Activated CD8-positive, alpha-beta memory T cell treated with anti-CD3 and anti-CD28 coated beads, Interleukin-2, amount 50 U/mL, for 24 hours (primary cell): ENCODE data around the gene LHFPL6.

Experiments
- DNase-seq: peaks from one replicate; pipeline ENCODE4 v3.0.0-alpha.2; 2020; ENCODE audit errors: extremely low read depth

The LHFPL6 gene

DNA sequence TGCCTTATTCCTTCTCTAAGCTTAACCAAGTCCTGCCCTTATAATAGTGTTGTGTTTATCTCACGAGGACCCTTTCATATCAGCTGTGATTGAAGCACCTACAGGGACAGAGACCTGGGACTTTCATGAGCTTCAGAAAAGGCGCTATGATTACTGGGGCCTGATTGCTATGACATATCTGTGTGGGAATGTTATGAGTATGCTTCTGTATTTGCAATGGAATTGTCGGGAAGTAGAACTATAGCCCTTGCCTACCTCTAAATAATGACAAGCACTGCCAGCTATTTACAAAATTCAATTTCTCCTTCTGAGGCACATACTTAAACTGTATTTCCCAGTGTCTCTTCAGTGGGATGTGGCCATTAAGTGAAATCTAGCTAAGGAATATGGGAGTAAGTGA, 191.5 kb downstream of the LHFPL6 start:
- DNase-seq: no peak

DNA sequence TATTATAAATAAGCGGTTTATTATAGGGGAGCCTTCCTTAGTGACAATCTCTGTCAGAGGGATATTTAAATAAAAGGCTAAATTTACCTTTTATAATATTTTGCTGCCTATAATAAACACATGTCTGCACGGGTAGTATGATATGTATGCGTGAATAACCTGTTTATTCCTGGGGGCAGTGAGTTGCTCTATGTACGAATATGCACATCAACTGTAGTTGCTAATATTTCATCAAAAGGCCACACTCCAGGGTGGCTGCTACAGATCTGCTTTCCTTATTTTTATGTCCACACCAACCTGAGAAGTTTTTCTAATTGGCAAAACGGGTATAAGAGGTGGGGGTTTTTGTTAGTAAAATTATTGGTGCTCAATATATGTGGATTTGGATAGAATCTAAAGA, 192.0 kb downstream of the LHFPL6 start:
- no peak for DNase-seq

DNA sequence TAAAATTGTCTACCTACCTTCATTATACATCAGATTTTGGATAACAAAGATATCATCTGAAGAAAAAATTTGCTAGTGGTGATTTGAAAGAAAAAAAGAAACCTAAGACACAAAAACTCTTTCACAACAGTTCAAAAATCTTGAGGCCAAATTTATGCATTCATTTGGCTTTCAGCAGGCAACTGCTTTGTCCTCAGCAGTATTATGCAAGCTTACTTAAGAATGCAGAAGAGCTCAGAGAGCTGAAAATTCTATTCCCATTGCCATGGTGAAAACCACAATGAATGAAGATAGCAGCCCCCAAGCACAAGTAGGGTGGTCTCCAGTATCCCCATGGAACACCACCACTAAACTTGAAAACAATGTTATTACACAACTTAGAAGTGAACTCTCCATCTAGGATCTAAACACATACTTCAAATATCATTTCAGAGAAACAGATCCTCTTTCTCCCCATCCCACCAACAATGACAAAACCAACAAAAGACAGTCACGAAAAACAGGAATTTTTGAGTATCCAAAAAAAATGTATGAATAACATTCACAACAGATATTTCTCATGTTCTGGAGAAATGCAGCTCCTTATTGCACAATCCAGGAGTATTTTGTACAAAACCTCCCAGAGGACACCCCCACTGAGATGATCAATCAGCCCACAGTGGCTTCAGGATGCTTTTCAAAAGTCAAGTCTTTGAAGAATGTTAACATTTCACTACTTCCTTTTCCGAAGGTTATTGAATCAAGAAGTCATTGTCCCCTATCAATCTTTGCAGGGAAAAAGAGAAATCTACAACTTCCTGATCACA, 192.7 kb downstream of the LHFPL6 start:
- no peak for DNase-seq

DNA sequence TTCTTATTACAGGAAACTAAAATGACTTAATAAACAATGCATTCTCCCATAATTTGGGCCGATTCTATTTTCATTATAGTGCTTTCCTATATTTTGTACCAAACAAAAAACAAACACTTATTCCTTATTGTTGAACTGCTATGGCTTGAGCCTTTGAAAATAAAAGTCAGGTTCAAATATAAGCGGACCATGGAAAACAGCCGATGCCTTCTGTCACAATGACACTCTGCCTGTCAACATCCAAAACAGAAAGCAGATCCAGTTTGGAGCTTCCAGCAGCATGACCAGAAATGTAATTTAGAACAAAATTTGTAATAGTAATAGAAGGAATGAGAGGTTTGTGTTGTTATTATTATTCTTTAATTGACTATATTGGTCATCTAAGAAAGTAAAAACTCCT, 194.5 kb downstream of the LHFPL6 start:
- no peak for DNase-seq

DNA sequence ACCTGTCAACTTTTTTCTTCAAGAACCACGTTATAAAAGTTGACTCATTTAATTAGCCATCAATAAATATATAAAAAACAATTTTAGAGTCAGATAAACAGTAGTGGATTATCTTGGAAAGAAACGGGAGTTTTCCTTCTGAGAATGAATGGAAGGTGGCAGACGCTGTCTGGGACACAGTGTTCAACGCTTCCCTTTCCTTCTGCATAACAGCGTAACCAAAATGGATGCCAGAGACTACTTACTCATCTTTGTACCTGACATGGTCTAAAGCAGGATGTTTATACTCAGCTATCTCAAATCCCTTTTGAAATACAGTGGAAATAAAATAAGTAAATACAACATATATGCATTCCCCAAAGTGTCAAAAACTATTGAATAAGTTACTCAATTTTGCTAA, 195.2 kb downstream of the LHFPL6 start:
- no peak for DNase-seq

DNA sequence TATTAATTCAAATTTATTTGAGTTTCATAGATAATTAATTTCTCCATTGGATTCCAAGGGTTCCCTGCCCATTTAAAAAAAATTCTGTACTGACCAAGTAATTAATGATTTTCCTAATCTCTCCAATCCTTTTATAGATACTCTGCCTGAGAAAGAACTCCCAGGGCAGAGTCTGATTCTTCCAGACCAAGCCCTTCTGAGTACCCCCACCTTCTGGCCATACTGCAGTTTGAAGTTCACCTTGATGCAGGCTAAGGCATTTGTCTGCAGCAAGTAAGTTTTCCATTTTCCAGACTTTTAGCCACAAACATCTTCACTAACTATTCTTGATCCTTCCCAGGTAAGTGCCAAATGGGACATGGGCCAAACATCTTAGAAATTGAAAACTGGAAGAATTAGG, 195.9 kb downstream of the LHFPL6 start:
- DNase-seq: no peak

DNA sequence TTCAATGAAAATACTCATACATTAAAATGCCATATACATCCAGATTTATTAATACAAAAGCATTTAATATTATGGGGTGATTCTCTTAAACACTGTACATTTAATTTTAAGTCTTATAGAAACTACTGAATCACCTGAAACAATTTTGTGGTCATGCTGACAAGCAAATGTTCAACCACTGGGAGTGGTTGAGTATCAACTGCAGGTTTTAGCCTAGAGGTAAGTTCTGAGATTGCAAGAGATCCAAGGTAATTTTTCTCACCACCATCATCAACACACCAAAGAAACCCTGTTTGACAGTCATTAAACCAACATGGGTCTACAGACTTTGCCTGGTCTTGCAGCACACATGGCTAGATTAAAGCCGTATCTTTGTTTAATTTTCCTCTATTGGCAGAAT, 196.3 kb downstream of the LHFPL6 start:
- DNase-seq: no peak

DNA sequence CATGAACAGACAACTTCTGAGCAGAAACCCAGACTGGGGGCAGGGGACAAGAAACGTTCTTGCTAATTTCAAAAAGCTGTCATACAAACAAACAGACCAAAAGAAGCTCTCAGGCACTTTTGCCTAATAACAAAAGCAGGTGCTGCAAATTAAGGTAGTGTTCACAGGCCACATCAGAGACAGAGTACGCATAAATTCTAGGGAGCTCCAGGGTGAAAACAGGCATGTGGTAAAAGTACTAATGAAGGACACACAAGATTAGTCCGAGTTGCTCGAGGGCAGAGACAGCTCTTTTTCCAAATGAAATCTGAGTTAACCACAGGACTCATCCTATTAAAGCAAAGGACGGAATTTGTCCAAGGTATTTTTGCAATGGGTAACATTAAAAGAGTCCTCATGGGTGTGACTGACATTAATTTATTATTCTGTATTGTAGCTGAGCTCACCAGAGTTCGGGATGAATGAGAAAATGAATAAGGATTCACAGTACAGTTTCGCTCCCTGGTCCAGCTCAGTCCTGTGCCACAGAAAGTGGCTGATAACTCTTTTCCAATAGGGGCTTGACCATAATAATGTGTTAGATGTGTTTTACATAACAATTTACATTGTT, 197.3 kb downstream of the LHFPL6 start:
- DNase-seq: no peak

DNA sequence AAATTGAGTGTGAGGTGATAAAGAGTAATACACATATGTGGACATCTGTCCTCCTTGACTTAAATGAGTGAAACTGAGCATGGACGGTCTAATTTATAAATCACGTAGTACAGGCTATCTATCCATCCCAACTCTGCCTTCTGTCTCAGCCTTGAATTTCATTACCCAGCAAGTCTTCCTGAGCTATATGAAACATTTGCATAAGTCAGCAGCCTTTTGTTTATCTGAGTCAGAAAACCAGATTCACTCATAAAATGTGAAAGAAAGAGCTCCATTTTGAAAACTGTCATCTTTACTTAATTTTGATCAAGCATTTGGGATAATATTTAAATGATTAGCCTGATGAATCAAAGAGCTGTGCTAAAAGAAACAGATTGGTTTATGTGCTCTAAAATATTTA, 197.9 kb downstream of the LHFPL6 start:
- no peak for DNase-seq

DNA sequence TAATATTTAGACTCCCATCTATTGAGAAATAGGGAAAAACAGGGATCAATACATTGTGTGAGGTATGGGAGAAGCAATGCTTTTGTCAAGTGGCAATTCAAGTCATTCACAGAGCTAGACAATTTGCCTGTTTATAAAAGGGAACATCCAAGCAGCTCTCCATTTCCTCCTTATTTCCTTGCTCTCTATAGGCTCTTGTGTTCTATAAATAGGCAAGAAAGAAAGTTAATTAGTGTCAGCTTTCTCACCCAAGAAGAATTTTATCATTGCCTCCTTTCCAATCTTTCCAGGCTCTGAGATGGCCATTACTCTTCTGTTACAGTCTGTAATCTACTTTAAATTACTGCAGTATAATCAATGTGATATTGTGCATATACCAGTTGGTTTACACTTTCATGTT, 199.9 kb downstream of the LHFPL6 start:
- DNase-seq: no peak

DNA sequence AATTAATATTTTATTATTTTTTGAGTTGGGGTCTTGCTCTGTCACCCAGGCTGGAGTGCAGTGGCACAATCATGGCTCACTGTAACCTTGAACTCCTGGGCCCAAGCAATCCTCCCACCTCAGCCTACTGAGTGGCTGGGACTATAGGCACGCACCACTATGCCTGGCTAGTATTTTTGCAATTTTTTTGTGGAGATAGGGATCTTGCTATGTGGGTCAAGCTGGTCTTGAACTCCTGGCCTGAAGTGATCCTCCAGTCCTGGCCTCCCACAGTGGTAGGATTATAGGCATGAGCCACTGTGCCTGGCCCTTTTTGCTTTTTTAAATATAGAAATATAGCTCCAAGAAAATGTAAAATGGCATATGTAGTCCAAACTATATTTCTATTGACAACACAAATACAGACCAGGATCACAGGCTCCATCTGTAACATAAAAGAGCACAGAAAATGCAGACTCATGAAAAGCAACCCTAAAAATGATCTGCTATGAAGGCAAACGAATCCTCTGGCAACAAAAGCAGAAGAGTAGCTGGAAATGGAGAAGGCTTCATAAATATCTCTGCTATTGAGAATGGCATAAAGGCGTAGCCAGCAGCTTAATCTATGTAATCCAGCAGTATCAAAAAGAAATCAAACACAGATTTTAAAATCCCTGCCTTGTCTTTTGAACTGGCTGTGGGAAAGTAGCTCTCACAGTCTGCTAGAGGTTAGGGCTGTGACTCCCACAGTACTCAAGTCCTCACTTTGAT, 200.6 kb downstream of the LHFPL6 start:
- DNase-seq: no peak

DNA sequence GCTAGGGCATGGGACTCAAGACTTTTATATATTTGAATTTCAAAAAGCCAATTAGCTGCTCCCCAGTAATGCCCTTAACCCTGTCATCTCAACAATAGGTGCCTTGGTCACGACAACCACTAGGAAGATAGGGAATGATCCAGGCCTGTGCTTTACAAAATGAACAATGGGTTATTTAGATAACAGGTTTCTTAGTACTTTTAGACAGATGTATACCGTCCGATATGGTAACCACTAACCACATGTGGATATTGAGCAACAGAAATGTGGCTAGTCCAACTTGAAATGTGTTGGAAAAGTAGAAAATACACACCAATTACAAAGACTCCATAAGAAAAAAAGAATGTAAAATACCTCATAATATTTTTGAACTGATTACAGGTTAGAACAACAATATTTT, 201.2 kb downstream of the LHFPL6 start:
- no peak for DNase-seq

DNA sequence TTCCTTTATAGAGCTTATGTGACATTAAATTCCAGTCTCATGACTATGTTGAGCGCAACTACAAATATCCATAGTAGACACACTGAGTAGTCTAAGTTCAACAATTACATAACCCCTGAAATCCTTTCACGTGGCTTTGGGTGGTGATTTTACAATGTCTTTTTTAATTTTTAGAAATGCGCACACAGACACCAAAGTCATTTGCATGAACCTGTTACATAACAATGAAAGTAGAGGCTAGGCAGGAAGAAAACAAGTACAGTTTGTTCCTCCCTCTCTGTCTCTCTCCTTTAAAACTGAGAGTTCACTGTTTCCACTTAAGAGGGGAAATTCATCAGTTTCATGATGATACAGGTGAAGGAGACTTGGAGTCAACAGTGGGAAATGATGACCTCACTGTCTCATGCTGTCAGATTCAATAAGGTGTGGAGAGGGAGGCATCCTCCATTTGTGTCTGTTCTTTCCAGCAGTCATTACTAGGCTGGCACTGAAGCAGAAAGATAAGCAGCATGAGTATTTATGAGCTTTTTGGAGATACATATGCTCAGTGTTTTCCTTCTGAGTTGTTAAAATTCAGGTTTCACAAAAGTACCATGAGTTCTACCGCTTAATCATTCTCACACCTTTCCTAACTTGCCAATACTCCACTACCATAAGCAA, 201.8 kb downstream of the LHFPL6 start:
- no peak for DNase-seq

DNA sequence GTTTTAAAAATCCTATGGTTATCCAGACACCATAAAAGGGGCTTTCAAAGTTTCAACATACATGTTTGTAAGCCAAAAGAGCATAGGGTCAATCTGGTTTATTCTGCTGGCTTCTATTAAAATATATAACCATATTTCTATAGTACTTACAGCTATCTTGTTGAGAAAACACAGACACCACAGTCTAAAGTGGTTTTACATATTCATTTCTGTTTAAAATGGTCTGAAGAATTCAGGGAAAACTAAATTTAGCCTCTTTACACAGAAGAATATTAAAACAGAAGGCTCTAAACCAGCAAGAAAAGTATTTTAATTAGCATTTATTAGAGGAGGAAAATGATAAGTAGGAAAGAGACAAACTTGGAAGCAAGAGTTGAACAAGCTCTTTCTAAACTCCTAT, 203.9 kb downstream of the LHFPL6 start:
- no peak for DNase-seq

DNA sequence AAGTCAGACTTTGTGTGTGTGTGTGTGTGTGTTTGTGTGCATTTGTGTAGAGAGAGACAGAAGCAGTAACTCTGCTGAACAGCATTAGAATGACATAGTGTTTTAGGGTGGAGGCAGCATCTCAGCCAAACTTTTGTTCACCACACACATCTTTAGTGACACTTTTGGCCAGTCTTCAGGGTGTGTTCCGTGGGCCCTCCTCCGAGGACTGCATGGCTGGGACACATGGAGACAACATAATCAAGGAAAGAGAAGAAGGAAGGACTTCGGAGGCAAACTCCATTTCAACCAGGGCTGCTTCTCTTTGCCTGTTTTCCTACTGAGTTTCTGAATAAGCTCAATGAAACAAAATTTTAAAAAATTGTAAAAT, 205.1 kb downstream of the LHFPL6 start:
- DNase-seq: no peak

DNA sequence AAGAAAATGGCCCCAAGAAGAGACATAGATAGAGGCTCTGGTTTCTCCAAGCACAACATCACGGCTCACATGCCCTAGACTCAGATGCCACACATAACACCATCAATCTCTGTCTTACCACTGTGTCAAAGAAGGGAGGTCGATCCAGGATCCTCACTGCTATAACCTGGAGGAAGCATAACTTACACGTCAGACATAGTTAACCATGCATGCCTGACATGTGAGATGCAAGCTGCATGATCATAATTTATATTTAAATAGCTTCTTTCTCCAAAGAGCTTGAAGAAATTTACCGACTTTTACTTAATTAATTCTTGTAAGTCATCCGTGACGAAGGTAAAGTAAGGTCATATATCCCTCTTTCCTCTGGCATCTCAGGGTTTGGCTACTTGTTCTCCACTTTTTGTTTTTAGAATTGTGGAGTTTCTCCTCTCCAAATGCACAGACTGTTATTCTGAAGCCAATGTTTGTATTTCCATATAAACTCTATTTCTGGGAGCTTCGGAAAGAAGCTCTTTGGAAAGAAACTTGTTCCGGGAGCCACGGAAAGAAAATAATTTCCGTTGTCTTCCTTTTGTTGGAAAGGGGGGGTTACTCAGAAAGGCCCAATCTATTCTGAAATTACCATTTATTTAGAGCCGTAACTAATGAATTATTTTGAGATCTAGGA, 205.6 kb downstream of the LHFPL6 start:
- DNase-seq: no peak

DNA sequence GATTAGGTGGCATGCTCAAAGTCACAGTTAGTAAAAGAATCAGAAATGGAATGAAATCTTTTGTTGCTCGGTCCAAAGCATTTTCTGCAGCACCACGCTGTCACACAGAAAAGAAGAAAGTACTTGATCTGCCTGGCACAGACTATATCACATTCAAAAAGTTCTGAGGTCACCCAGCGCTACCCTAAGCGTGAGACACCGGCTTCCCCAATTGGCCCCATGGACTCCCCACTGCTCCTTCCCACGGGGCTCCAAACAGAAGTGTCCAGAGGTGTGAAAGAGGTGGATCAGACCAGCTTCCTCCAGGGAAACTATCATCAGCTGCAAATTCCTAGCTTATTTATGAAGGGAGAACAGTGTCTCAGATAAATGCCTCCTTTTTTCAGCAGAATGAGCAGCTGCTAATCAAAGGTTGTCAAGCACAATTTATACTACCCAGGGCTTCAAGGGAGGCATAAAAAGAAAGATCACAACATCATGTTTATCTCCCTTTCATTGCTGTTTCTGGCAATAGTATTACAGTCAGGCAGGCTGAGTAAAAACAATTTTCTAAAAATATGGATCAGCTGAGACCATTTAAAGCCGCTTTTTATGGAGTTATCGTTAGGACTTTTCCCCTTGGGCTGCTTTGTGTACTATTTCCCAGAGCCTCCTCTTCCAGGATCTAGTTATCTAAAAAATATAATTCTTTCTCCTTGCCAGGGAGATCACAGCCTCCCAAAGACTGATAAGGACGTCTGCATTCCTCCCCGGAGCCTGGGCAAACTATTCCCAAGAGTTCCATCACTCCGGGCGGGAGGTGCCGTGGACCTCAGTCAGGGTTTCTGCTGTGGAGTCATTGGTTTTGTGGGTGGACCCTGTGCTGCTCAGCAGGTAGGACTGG, 208.0 kb downstream of the LHFPL6 start:
- no peak for DNase-seq

DNA sequence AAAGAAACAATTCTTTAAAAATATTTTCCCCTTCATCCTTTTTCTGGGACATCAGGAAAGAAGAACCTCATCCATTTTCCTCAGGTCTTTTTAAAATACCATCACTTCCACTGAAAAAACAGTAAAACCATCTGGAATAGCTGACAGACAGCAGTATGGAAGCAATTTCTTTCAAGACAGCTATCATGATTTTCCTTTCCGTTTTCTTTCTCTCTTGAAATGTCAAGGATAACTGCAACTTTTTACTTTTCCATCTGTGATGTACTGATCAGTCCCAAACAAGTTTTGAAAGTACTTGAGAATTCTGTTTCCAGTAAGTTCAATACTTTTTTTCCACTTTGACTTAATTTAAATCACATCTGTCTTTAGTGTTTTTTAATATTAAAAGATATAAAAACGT, 211.2 kb downstream of the LHFPL6 start:
- DNase-seq: no peak

DNA sequence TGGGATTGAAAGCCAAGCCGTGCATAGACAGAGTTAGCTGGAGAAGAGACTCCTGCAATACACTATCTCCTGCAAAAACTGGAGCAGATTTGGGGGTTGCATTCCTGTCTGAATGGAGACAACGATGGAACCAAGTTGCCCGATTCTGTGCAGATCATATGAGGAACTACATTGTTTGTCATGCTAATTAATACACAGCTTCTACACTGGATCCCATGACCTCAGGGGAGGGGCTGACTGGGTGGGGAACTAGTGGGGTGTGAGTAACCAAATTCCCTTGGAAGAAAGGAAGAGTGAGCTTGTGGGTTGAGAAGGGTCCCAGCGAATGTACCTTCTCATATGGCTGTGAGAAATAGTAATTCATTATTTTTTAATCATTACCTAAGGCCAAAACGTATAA, 214.0 kb downstream of the LHFPL6 start:
- no peak for DNase-seq

DNA sequence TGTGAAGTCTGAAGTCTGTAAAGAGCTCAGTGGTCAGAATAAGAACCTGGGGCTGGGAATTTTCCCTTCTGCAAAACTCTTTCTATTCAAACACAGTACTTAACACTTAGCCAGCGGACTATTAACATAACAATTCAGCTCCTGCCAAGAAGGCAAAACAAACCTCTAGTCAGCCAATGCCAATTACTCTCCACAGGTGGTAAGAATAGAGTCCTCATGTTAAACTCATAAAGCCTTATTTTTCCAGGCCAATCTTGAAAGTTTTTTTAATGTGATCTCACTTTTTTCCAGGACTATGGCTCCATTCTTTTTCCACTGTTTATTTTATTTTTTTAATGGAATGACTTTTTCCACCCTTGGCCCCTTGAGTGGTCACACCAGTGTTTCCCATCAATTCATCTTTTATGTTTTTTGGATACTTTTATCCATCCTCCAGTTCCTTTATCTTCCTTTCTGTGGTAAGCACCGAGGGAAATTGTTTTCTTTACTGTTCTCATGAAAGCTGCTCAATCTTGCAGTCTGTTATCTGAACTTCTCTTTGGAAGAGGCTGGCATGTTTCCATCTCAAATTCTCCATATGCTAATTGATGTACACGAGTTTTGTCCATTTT, 217.3 kb downstream of the LHFPL6 start:
- DNase-seq: no peak

DNA sequence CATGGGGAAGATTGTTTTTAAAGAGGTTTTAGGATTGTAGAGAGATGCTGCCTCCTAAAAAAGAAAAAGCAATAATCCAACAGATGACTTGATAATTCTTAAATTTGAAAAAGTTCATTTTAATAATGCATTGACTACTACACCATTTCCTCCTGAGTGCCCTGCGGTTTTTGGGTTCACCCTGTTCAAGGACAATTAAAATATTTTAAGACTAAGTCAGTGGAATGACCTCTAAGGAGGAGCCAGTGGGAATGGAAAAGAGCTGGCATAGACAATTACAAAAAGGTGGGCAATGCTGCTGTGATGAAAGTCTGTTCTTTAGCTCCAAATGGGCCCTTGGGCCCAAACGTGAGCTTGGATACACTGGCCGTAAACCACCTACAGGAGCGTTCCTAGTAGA, 217.8 kb downstream of the LHFPL6 start:
- DNase-seq: no peak
